Panc1 (cell line): ENCODE results near the gene KCND1. TPM values are rescaled to one million over a fixed set of nuclear protein-coding genes. Genes with fewer than 3 reads are reported as not detected.

Experiments used
- ATAC-seq: fragments of 200-7000 bp; cut with Tn5 transposase; 2 replicates; pipeline ENCODE4 v1.9.1; 2020; ENCODE audit warnings: mild to moderate bottlenecking, moderate library complexity
- BruUV-seq: library from RNA; stranded (reverse); fragments of 400-500 nt; replicated peaks from 2 replicates; lab custom pipeline; 2021; lab: Mats Ljungman, UMichigan
- CTCF ChIA-PET: fragments of 300-600 bp; sonication (Branson Sonifier 250); formaldehyde crosslinking; loops from one replicate; lab custom pipeline; 2022; ENCODE audit warnings: antibody characterized with exemption; lab: Charles Lee
- POLR2A ChIA-PET: fragments of 300-600 bp; sonication (Branson Sonifier 250); formaldehyde crosslinking; loops from one replicate; lab custom pipeline; 2022; ENCODE audit warnings: antibody characterized with exemption; lab: Charles Lee
- DNase-seq: peaks from one replicate; pipeline ENCODE4 v3.0.0-alpha.2; 2010; ENCODE audit warnings: low read depth, low spot score
- H3K27ac ChIP-seq: 2 replicates; pipeline ENCODE4 v1.5.1; 2011; ENCODE audit warnings: mild to moderate bottlenecking, low read length, inconsistent platforms
- H3K27me3 ChIP-seq: fragments of 200-500 bp; sonication (Bioruptor generic); 2 replicates; pipeline ENCODE4 v1.6.0; 2014; ENCODE audit warnings: low read length, inconsistent platforms; ENCODE audit not compliant: control insufficient read depth, insufficient read depth
- H3K36me3 ChIP-seq: fragments of 200-500 bp; sonication (Bioruptor generic); 2 replicates; pipeline ENCODE4 v1.5.1; 2014; ENCODE audit warnings: inconsistent platforms, mild to moderate bottlenecking, low read length, moderate library complexity; ENCODE audit not compliant: control insufficient read depth, insufficient read depth
- H3K4me1 ChIP-seq: 2 replicates; pipeline ENCODE4 v1.5.1; 2011; ENCODE audit warnings: inconsistent platforms, mild to moderate bottlenecking, low read length, moderate library complexity; ENCODE audit not compliant: control insufficient read depth, insufficient read depth
- H3K4me3 ChIP-seq, 2 experiments: 2 replicates each; pipeline ENCODE4 v1.5.1; 2011 to 2012; ENCODE audit warnings: low read depth in 2 of 2, low read length in 2 of 2, mild to moderate bottlenecking in 2 of 2, inconsistent platforms in 1 of 2, moderate library complexity in 1 of 2
- H3K9me3 ChIP-seq: fragments of 200-500 bp; sonication (Bioruptor generic); 2 replicates; pipeline ENCODE4 v1.5.1; 2014; ENCODE audit warnings: low read depth, mild to moderate bottlenecking, inconsistent platforms, low read length, moderate library complexity; ENCODE audit not compliant: control insufficient read depth, insufficient read depth
- POLR2AphosphoS5 ChIP-seq: IDR thresholded peaks from 2 replicates; pipeline ENCODE4 v1.6.1; 2012; ENCODE audit warnings: mild to moderate bottlenecking, low read depth, low read length, moderate library complexity
- REST ChIP-seq, 2 experiments: IDR thresholded peaks; 2 replicates each; pipeline ENCODE4 v1.6.1; 2011 to 2012; ENCODE audit warnings: low read depth in 2 of 2, control low read depth in 1 of 2, low read length in 1 of 2, mild to moderate bottlenecking in 1 of 2, moderate library complexity in 1 of 2; ENCODE audit not compliant: insufficient read depth in 1 of 2
- SIN3A ChIP-seq: IDR thresholded peaks from 2 replicates; pipeline ENCODE4 v1.6.1; 2012; ENCODE audit warnings: low read depth, mild to moderate bottlenecking, low read length, moderate library complexity, borderline replicate concordance; ENCODE audit not compliant: insufficient read depth
- TCF7L2 ChIP-seq: IDR thresholded peaks from 2 replicates; pipeline ENCODE4 v1.6.1; 2011; ENCODE audit warnings: mild to moderate bottlenecking, low read depth, low read length, inconsistent platforms
- in situ Hi-C: cut with HindIII; loops from 2 replicates; pipeline ENCODE4 v1.10.0; 2016; ENCODE audit warnings: low sequenced_read_pairs, low pct_unique_long_range_greater_than_20kb
- intact Hi-C: fragments of 100-400 bp; cut with micrococcal nuclease; formaldehyde crosslinking; loops from one replicate; pipeline ENCODE4 v1.10.0; 2022; ENCODE audit not compliant: unreplicated experiment
- total RNA-seq: library from RNA; stranded (reverse); gene quantifications from one replicate; pipeline ENCODE4 v1.2.1, GENCODE V29; 2021; ENCODE audit not compliant: unreplicated experiment

Gene KCND1
- total RNA-seq, 1 experiment from 2014 or later, result 5.5 TPM

GRCh38 chrX:48937054-48937907 is 34.4 kb downstream of the KCND1 start:
- Histone ChIP-seq H3K9me3 (no peaks in the 10 kb centered on the region), H3K27me3 (no peaks in the 10 kb centered on the region), H3K4me3 (no peak overlapping the region), H3K36me3 (no peaks in the 10 kb centered on the region; the same call in 1 of the 2 replicates), H3K4me1 (no peaks in the 10 kb centered on the region), H3K27ac (no peak overlapping the region)
- ATAC-seq (no peak), DNase-seq (no peak)
- intact Hi-C loops (no loop called here), in situ Hi-C loops (no loop called here)
- POLR2A ChIA-PET, result no interaction called here
- TF ChIP-seq TCF7L2 (no peak), REST (IDR thresholded peaks at IDR 0.05; ENCODE audit: insufficient read depth in 1 of 2, low read depth in 2 of 2, low read length in 1 of 2) (no peak), POLR2AphosphoS5 (no peak), SIN3A (no peak)
- no TSS peak for BruUV-seq
- CTCF ChIA-PET, result no interaction called here

- no peaks in the 10 kb centered on the region for H3K4me1 ChIP-seq
- no peaks in the 10 kb centered on the region for H3K9me3 ChIP-seq
- TF ChIP-seq REST (IDR thresholded peaks at IDR 0.05; ENCODE audit: insufficient read depth in 1 of 2, low read depth in 2 of 2, low read length in 1 of 2), result no peak
- no peak for TF ChIP-seq SIN3A
- TF ChIP-seq POLR2AphosphoS5, result no peak
- intact Hi-C loops, result no loop called here
- H3K36me3 ChIP-seq, result no peaks in the 10 kb centered on the region; the same call in 1 of the 2 replicates
- ATAC-seq, result no peak
- ChIA-PET POLR2A (no interaction called here), CTCF (no interaction called here)
- no peak for DNase-seq
- in situ Hi-C loops, result no loop called here
- H3K27ac ChIP-seq, result no peak overlapping the region
- H3K4me3 ChIP-seq, result no peak overlapping the region
- no TSS peak for BruUV-seq
- no peaks in the 10 kb centered on the region for H3K27me3 ChIP-seq
Measured at GRCh38 chrX:48936429-48937053, 35.1 kb downstream of the KCND1 start.
